Choroid plexus epithelial cell (primary cell): ENCODE data around the gene TECPR1.

Experiments used
- DNase-seq: peaks from one replicate; pipeline ENCODE4 v3.0.0-alpha.2; 2010; ENCODE audit warnings: low read depth
- H3K4me3 ChIP-seq: 2 replicates; pipeline ENCODE4 v1.5.1; 2011; ENCODE audit warnings: low read depth, mild to moderate bottlenecking, control low read depth, low read length, moderate library complexity
- TF ChIP-seq, protein P1 (sequence below): conservative IDR thresholded peaks from 2 replicates; pipeline ENCODE4 v1.5.1; 2011; ENCODE audit warnings: low read depth, mild to moderate bottlenecking, control low read depth, inconsistent platforms, low read length, moderate library complexity

The TECPR1 gene

GRCh38 chr7:98231493-98232262, 20.4 kb downstream of the TECPR1 start:
- TF ChIP-seq, protein P1, sequence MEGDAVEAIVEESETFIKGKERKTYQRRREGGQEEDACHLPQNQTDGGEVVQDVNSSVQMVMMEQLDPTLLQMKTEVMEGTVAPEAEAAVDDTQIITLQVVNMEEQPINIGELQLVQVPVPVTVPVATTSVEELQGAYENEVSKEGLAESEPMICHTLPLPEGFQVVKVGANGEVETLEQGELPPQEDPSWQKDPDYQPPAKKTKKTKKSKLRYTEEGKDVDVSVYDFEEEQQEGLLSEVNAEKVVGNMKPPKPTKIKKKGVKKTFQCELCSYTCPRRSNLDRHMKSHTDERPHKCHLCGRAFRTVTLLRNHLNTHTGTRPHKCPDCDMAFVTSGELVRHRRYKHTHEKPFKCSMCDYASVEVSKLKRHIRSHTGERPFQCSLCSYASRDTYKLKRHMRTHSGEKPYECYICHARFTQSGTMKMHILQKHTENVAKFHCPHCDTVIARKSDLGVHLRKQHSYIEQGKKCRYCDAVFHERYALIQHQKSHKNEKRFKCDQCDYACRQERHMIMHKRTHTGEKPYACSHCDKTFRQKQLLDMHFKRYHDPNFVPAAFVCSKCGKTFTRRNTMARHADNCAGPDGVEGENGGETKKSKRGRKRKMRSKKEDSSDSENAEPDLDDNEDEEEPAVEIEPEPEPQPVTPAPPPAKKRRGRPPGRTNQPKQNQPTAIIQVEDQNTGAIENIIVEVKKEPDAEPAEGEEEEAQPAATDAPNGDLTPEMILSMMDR: no peak
- DNase-seq: no peak
- H3K4me3 ChIP-seq: no peak overlapping the region

GRCh38 chr7:98230746-98231471, 21.1 kb downstream of the TECPR1 start:
- TF ChIP-seq, protein P1: no peak
- H3K4me3 ChIP-seq: no peak overlapping the region
- DNase-seq: no peak

DNA sequence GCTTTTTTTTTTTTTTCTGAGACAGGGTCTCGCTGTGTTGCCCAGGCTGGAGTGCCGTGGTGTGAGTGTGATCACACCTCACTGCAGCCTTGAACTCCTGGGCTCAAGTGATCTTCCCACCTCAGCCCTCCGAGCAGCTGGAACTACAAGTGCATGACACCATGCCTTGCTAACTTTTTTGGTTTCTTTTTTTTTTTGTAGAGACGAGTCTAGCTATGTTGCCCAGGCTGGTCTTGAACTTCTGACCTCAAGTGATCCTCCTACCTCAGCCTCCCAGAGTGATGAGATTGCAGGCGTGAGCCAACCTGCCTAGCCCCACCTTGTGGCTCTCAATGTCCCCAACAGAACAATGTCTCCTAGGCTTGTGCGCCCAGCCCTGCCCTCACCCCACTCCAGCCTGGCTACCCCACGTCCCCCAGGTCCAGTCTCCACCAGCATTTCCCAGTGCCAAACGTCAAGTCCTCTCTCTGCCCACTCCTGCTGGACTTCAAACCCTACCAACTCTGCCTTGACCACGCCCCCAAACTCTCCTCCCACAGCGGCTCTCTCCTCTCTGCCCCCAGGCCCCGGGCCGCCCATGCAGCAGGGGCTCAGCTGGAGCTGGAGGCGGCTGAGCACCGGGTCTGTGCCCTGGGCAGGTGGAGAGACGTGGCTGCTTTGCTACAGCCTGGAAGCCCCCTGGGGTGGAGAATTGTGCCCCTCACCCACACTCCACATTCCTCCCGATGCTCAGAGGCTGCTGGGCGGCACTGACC, 21.9 kb downstream of the TECPR1 start:
- no peak for DNase-seq
- TF ChIP-seq, protein P1: no peak
- H3K4me3 ChIP-seq: no peak overlapping the region

- DNase-seq: no peak
- no peak overlapping the region for H3K4me3 ChIP-seq
- TF ChIP-seq, protein P1: no peak
Observed at GRCh38 chr7:98229441-98229840, 22.6 kb downstream of the TECPR1 start.

DNA sequence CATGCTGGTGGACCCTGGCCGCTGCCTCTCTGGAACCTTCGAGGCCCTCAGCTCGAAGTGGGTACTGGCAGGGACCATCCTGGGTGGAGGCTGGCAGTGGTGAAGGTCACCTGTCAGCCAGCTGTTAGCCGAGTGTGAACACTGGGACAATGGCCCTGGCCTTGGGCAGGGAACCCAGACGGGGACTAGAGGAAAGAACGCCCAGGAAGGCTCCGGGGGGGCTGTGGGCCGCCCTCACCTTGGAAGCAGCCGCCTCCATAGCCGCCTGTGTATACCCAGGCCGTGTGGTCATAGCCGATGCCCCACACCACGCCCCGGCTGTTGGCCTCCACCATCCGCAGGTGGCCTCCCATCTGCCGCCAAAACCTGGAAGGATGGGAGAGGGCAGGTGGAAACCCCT, 23.2 kb downstream of the TECPR1 start:
- TF ChIP-seq, protein P1: no peak
- no peak overlapping the region for H3K4me3 ChIP-seq
- no peak for DNase-seq

GRCh38 chr7:98227939-98228338, 24.1 kb downstream of the TECPR1 start:
- no peak overlapping the region for H3K4me3 ChIP-seq
- TF ChIP-seq, protein P1: no peak
- DNase-seq: no peak
